NCI-H748 (cell line): ENCODE measurements around the gene TGFB2.

Source experiments
- DNase-seq: peaks from one replicate; lab custom pipeline; 2025; ENCODE audit not compliant: unreplicated experiment; lab: John Stamatoyannopoulos, UW

Gene TGFB2

GRCh38 chr1:218481116-218481775 lies 136.1 kb downstream of the TGFB2 start:
- DNase-seq: no peak

DNA sequence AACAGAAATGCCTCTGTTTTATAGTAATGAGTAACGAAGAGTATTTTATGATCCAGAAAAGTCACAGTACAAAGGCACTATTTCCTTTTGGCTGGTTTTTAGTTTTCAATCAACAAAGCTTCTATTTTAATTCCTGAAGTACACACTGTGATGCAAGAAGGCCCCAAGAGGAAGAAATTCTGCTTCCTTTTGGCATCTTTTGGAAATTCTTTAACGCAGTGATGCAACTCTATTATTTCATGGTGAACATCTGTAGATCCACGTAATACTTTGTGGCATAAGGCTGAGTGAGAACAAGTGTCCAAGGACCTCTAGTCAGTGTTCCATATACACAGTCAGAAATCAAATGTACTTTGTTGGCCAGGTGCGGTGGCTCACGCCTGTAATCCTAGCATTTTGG lies 137.5 kb downstream of the TGFB2 start:
- DNase-seq: no peak

DNA sequence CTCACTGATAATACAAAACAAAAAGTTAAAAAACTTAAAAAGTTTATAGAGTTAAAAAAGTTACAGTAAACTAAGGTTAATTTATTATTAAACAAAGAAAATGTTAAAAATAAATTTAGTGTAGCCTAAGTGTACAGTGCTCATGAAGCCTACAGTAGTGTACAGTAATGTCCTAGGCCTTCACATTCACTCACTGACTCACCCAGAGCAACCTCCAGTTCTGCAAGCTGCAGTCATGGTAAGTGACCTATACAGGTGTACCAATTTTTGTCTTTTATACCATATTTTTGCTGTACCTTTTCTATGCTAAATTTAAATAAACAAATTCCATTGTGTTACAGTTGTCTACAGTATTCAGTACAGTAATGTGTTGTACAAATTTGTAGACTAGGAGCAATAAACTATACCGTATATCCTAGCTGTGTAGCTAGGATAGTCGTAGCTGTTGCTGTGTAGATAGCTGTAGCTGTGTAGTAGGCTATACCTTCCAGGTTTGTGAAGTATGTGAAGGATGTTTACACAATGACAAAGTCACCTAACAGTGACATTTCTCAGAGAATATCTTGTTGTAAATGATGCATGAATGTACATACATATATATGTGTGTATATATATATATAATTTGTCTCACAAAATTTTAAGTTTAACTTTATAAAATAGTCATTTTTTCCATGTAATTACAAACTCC lies 140.2 kb downstream of the TGFB2 start:
- DNase-seq: no peak

DNA sequence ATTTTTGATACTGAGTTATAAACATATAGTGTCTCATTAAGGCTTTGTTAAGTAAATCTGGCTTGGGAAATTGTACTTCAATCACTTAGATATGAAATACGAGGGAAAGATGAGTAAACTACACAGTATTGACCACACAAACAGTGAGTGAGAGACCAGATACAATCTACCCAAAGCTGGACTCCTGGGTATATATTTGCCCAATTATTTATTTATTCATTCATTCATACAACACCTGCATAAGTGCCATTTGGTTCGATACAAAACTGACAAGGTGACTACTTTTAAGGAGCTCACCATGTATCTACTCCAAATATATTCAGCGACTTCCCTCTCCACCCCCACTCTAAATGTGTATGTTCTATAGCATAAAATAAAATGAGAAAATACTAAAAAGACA lies 143.4 kb downstream of the TGFB2 start:
- DNase-seq: no peak

GRCh38 chr1:218488986-218489385 lies 143.8 kb downstream of the TGFB2 start:
- peak; percentile 27 for DNase-seq

GRCh38 chr1:218490406-218490922 lies 145.3 kb downstream of the TGFB2 start:
- DNase-seq: no peak

DNA sequence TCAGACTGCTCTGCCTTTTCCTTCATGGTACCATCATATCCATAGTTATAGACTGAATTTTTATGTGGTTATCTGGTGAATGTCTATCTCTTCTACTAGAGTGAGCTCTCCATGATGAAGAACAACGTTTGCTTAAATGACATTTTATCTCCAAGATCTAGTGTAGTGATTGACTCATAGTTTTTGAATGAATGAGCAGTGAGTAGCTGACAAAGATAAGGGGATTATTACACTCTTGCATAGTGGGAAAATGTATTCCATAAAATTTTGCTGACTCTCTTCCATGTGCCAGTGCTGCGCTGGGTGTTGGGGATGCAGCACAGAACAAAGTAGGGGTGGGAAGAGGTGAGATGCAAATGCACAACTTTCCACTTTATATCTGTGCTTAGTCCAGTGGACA lies 147.7 kb downstream of the TGFB2 start:
- no peak for DNase-seq

GRCh38 chr1:218493986-218494385 lies 148.8 kb downstream of the TGFB2 start:
- peak; percentile 75 for DNase-seq
